HCT116 (cell line): ENCODE results near the gene NBDY.

Source experiments
- EZH2 ChIP-seq: fragments of 200-600 bp; sonication (generic); IDR thresholded peaks from 2 replicates; pipeline ENCODE4 v1.6.1; 2017; ENCODE audit warnings: antibody characterized with exemption, mixed run types
- JUND ChIP-seq: IDR thresholded peaks from 2 replicates; pipeline ENCODE4 v1.6.1; 2012
- POLR2A ChIP-seq: IDR thresholded peaks from 2 replicates; pipeline ENCODE4 v1.7.0; 2011; ENCODE audit warnings: borderline replicate concordance; ENCODE audit not compliant: insufficient read depth, insufficient read length; ENCODE audit errors: extremely low read depth
- TF ChIP-seq, protein P1 (sequence below), 3 experiments: fragments of 200-600 bp in 1 of 3; sonication (generic) in 1 of 3; IDR thresholded peaks in 2 of 3; conservative IDR thresholded peaks in 1 of 3; 2 replicates each; pipeline ENCODE4 v1.5.1; 2012 to 2017; ENCODE audit warnings: low read depth in 2 of 3, low read length in 2 of 3, antibody characterized with exemption in 1 of 3, borderline replicate concordance in 1 of 3, control low read depth in 1 of 3, mild to moderate bottlenecking in 1 of 3, mixed read lengths in 1 of 3, mixed run types in 1 of 3, moderate library complexity in 1 of 3; ENCODE audit not compliant: insufficient read depth in 1 of 3
- TF ChIP-seq, protein P2 (sequence below): IDR thresholded peaks from 2 replicates; pipeline ENCODE4 v1.6.1; 2011; ENCODE audit warnings: mild to moderate bottlenecking, low read length, moderate library complexity; ENCODE audit not compliant: insufficient replicate concordance; ENCODE audit errors: extremely low read depth
- TF ChIP-seq, protein P3 (sequence below): IDR thresholded peaks from 2 replicates; pipeline ENCODE4 v1.6.1; 2012; ENCODE audit warnings: low read depth

DNA sequence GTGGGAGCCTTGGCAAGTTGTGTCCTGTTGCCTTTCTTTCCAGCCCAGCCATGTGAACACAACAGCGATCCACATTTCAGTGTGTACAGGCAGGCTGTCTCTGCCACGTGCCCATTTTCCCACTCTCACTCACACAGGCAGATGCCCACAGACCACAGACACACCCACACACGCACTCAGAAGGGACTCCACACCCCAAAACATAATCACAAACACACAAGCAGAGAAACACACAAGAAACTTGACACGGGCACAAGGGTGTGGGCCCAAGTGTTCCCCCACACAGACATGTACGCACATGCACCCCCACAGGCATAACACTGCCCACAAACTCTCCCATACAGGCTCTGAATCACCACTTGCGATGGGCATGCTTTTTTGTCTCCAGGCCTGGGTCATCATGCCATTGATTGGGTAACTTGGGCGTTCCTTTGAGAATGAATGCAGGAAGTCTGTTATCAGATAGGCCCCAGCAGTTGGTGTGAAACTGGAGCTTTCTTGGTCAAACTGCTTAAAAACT, 84.3 kb downstream of the NBDY start:
- TF ChIP-seq, protein P1, sequence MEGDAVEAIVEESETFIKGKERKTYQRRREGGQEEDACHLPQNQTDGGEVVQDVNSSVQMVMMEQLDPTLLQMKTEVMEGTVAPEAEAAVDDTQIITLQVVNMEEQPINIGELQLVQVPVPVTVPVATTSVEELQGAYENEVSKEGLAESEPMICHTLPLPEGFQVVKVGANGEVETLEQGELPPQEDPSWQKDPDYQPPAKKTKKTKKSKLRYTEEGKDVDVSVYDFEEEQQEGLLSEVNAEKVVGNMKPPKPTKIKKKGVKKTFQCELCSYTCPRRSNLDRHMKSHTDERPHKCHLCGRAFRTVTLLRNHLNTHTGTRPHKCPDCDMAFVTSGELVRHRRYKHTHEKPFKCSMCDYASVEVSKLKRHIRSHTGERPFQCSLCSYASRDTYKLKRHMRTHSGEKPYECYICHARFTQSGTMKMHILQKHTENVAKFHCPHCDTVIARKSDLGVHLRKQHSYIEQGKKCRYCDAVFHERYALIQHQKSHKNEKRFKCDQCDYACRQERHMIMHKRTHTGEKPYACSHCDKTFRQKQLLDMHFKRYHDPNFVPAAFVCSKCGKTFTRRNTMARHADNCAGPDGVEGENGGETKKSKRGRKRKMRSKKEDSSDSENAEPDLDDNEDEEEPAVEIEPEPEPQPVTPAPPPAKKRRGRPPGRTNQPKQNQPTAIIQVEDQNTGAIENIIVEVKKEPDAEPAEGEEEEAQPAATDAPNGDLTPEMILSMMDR (IDR thresholded peaks at IDR 0.05 in 2 of 3, conservative IDR thresholded peaks at IDR 0.05 in 1 of 3; ENCODE audit: borderline replicate concordance in 1 of 3, insufficient read depth in 1 of 3, low read depth in 2 of 3, low read length in 2 of 3): no peak
- TF ChIP-seq POLR2A (no peak), JUND (no peak), EZH2 (no peak)
- TF ChIP-seq, protein P2, sequence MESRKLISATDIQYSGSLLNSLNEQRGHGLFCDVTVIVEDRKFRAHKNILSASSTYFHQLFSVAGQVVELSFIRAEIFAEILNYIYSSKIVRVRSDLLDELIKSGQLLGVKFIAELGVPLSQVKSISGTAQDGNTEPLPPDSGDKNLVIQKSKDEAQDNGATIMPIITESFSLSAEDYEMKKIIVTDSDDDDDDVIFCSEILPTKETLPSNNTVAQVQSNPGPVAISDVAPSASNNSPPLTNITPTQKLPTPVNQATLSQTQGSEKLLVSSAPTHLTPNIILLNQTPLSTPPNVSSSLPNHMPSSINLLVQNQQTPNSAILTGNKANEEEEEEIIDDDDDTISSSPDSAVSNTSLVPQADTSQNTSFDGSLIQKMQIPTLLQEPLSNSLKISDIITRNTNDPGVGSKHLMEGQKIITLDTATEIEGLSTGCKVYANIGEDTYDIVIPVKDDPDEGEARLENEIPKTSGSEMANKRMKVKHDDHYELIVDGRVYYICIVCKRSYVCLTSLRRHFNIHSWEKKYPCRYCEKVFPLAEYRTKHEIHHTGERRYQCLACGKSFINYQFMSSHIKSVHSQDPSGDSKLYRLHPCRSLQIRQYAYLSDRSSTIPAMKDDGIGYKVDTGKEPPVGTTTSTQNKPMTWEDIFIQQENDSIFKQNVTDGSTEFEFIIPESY: no peak
- TF ChIP-seq, protein P3, sequence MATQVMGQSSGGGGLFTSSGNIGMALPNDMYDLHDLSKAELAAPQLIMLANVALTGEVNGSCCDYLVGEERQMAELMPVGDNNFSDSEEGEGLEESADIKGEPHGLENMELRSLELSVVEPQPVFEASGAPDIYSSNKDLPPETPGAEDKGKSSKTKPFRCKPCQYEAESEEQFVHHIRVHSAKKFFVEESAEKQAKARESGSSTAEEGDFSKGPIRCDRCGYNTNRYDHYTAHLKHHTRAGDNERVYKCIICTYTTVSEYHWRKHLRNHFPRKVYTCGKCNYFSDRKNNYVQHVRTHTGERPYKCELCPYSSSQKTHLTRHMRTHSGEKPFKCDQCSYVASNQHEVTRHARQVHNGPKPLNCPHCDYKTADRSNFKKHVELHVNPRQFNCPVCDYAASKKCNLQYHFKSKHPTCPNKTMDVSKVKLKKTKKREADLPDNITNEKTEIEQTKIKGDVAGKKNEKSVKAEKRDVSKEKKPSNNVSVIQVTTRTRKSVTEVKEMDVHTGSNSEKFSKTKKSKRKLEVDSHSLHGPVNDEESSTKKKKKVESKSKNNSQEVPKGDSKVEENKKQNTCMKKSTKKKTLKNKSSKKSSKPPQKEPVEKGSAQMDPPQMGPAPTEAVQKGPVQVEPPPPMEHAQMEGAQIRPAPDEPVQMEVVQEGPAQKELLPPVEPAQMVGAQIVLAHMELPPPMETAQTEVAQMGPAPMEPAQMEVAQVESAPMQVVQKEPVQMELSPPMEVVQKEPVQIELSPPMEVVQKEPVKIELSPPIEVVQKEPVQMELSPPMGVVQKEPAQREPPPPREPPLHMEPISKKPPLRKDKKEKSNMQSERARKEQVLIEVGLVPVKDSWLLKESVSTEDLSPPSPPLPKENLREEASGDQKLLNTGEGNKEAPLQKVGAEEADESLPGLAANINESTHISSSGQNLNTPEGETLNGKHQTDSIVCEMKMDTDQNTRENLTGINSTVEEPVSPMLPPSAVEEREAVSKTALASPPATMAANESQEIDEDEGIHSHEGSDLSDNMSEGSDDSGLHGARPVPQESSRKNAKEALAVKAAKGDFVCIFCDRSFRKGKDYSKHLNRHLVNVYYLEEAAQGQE: no peak
